Immature natural killer cell (primary cell): ENCODE measurements around the gene DSN1. TPM values are rescaled to one million over a fixed set of nuclear protein-coding genes. Genes with fewer than 3 reads are reported as not detected.

ENCODE experiments used
- DNase-seq, 3 donors: peaks; one replicate each; pipeline ENCODE4 v3.0.0; 2022; ENCODE audit warnings: mixed read lengths in 1 of 3
- H3K27ac Mint-ChIP-seq, 6 donors: one replicate each; pipeline ENCODE4 v1.8.0; 2020; ENCODE audit warnings: mixed read lengths in 6 of 6, mild to moderate bottlenecking in 5 of 6, inconsistent platforms in 4 of 6, moderate library complexity in 3 of 6
- H3K27me3 Mint-ChIP-seq, 3 donors: one replicate each; pipeline ENCODE4 v1.8.0; 2020 to 2021; ENCODE audit warnings: low read depth in 3 of 3, mild to moderate bottlenecking in 3 of 3, mixed read lengths in 3 of 3, moderate library complexity in 3 of 3, inconsistent platforms in 1 of 3
- H3K36me3 Mint-ChIP-seq, 3 donors: one replicate each; pipeline ENCODE4 v1.8.0; 2020; ENCODE audit warnings: mixed read lengths in 3 of 3, inconsistent platforms in 2 of 3, mild to moderate bottlenecking in 2 of 3
- H3K4me1 Mint-ChIP-seq, 2 donors: one replicate each; pipeline ENCODE4 v1.8.0; 2020; ENCODE audit warnings: inconsistent platforms in 2 of 2, mild to moderate bottlenecking in 2 of 2, mixed read lengths in 2 of 2, moderate library complexity in 1 of 2
- H3K4me3 Mint-ChIP-seq, 5 donors: one replicate each; pipeline ENCODE4 v1.8.0; 2020; ENCODE audit warnings: mild to moderate bottlenecking in 5 of 5, mixed read lengths in 5 of 5, inconsistent platforms in 3 of 5, moderate library complexity in 3 of 5
- H3K9me3 Mint-ChIP-seq, 6 donors: one replicate each; pipeline ENCODE4 v1.8.0; 2020; ENCODE audit warnings: mild to moderate bottlenecking in 6 of 6, mixed read lengths in 6 of 6, inconsistent platforms in 4 of 6, moderate library complexity in 3 of 6
- polyA plus RNA-seq, 3 donors: library from polyadenylated mRNA; unstranded; fragments of 300-500 nt; fragmentation: Illumina TruSeq; gene quantifications; one replicate each; pipeline ENCODE4 v1.2.3, GENCODE V29; 2021

Gene DSN1, protein sequence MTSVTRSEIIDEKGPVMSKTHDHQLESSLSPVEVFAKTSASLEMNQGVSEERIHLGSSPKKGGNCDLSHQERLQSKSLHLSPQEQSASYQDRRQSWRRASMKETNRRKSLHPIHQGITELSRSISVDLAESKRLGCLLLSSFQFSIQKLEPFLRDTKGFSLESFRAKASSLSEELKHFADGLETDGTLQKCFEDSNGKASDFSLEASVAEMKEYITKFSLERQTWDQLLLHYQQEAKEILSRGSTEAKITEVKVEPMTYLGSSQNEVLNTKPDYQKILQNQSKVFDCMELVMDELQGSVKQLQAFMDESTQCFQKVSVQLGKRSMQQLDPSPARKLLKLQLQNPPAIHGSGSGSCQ
- polyA plus RNA-seq, result 10 to 100 TPM in 2 of 3 donors, 1 to 10 TPM in 1; 9.5 to 15.8 (median 11.9) TPM

DNA sequence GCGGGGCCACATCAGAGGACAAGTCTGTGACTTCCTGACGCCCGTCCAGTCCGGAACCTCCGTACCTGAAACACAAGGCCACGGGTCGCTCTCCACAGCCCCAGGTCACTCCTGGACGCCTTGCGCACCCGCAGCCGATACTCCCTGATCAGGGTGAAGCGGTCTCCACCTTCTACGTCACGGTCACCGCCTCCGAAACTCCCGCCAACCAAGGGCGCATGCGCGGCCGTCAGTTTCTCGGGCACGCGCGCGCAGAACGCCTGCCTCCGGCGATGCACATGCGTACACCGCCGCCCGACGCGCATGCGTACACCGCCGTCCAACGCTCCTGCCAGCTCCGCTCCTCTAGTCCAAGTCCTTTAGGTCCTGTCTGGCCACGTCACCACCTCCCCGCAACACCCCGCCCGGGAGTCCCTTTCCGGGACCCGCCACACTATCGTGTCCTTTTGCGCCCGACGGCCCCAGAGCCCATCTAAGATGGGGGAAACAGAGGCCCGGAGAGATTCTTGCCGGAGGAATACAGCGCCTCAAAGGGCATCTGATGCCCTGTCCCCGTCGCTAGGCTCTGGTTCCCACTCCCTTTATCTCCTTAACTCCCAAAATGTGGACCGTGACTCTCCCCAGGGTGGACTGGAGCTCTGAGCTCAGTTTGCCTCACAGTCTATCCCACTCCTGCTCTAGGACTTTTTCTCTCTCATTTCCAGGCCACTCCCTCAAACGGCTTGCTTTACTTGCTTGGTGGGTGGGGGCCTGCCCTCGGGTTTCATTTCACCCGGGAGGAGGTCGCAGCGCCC, at the start of gene DSN1:
TSS of gene DSN1 (minus strand) at position 167 of the 794 bp plus-strand sequence. CDS start 2,305 bp downstream, outside the sequence.
- Mint-ChIP-seq H3K27ac (peak within 1 kb of the TSS; percentile 94 to 98 (median 97)), H3K27me3 (peaks cover 7 to 11% (median 9%) of the 10 kb centered on the region in 3 donors), H3K36me3 (no peaks in the 10 kb centered on the region), H3K4me3 (peak within 1 kb of the TSS; percentile 95 to 97 (median 97)), H3K4me1 (peaks cover 17 to 22% of the 10 kb centered on the region in 2 donors), H3K9me3 (no peaks in the 10 kb centered on the region)
- DNase-seq, result peak; percentile 98

- no peaks in the 10 kb centered on the region for H3K9me3 Mint-ChIP-seq
- H3K27ac Mint-ChIP-seq, result no peak overlapping the region
- H3K36me3 Mint-ChIP-seq, result peaks cover 0 to 1% (median 0%) of the 10 kb centered on the region in 3 donors
- DNase-seq, result no peak
- no peaks in the 10 kb centered on the region for H3K27me3 Mint-ChIP-seq
- no peak overlapping the region for H3K4me3 Mint-ChIP-seq
- H3K4me1 Mint-ChIP-seq, result no peaks in the 10 kb centered on the region
Measured at GRCh38 chr20:36823121-36823520, 49.6 kb upstream of the DSN1 start.

GRCh38 chr20:36821964-36822437, 48.4 kb upstream of the DSN1 start:
- Mint-ChIP-seq H3K4me1 (no peaks in the 10 kb centered on the region), H3K9me3 (no peaks in the 10 kb centered on the region)

DNA sequence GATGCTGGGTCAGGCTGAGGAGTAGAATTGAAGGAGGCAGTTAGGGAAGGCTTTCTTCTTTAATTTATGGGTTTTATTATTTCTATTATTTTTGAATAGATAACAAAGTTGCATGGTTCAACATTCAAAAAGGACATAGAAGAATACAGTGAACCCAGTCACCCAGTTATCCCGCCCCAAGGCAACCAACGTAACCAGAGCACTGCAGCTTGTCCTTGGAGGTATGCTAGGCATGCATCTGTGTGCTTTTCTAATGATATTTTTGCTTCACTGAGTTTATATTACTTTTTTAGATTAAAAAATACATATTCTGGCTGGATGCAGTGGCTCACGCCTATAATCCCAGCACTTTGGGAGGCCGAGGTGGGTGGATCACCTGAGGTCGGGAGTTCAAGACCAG, 47.4 kb upstream of the DSN1 start:
- no peaks in the 10 kb centered on the region for H3K27me3 Mint-ChIP-seq
- H3K27ac Mint-ChIP-seq, result no peak overlapping the region
- H3K4me1 Mint-ChIP-seq, result no peaks in the 10 kb centered on the region
- H3K36me3 Mint-ChIP-seq, result peaks cover 0 to 3% (median 0%) of the 10 kb centered on the region in 3 donors
- H3K9me3 Mint-ChIP-seq, result no peaks in the 10 kb centered on the region
- H3K4me3 Mint-ChIP-seq, result no peak overlapping the region
- DNase-seq, result no peak

More at GRCh38 chr20:36821964-36822437, 48.4 kb upstream of the DSN1 start:
- no peak for DNase-seq
- H3K4me3 Mint-ChIP-seq, result no peak overlapping the region
- peaks cover 0 to 3% (median 0%) of the 10 kb centered on the region in 3 donors for H3K36me3 Mint-ChIP-seq
- H3K27ac Mint-ChIP-seq, result no peak overlapping the region
- no peaks in the 10 kb centered on the region for H3K27me3 Mint-ChIP-seq

- DNase-seq, result no peak
- Mint-ChIP-seq H3K36me3 (peaks cover 0 to 3% (median 0%) of the 10 kb centered on the region in 3 donors), H3K4me3 (no peak overlapping the region), H3K9me3 (no peaks in the 10 kb centered on the region), H3K4me1 (no peaks in the 10 kb centered on the region), H3K27me3 (no peaks in the 10 kb centered on the region), H3K27ac (no peak overlapping the region)
Measured at GRCh38 chr20:36820073-36820472, 46.5 kb upstream of the DSN1 start.

DNA sequence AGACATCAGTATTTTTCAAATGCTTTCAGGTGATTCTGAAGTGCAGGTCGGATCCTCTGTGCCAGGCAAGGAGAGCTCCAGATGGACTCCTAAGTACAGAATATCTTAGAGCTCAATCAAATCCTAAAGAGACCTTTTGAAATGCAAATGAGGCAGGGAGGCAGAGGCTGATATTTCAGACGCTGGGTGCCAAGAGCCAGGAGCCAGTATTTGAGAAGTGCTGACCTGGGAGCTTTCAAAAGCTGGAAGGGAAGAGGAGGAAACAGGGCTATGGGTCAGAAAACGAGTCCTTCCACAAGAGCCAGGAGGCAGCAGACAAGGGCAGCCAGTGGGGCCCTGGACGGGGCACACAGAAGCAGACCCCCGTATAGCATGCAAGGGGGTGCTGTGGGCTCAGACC, 46.1 kb upstream of the DSN1 start:
- Mint-ChIP-seq H3K36me3 (peaks cover 0 to 3% (median 0%) of the 10 kb centered on the region in 3 donors), H3K4me3 (no peak overlapping the region), H3K9me3 (no peaks in the 10 kb centered on the region), H3K27ac (peak overlapping the region in 1 of 6 donors; percentile 23), H3K4me1 (no peaks in the 10 kb centered on the region), H3K27me3 (no peaks in the 10 kb centered on the region)
- DNase-seq, result no peak

DNA sequence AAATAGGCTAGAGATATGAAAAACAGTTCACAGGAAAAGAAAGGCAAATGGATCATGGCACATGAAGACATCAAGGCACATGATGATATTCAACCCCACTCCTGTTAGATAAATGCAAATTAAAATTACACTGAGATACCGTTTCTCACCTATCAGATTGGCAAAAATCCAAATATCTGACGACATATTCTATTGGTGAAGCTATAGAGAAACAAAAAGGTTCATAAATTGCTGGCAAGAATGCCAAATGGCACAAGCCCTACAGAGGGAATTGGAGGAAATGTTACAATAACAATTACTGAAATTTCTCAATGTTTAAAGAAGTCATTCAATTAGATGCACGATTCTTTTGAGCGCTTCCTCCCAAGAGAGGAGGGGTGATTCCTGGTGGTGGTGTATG, 45.3 kb upstream of the DSN1 start:
- H3K4me1 Mint-ChIP-seq, result no peaks in the 10 kb centered on the region

GRCh38 chr20:36818185-36818584, 44.6 kb upstream of the DSN1 start:
- Mint-ChIP-seq H3K27me3 (no peaks in the 10 kb centered on the region), H3K4me1 (no peaks in the 10 kb centered on the region), H3K27ac (no peak overlapping the region), H3K4me3 (no peak overlapping the region), H3K9me3 (no peaks in the 10 kb centered on the region), H3K36me3 (peaks cover 0 to 7% (median 4%) of the 10 kb centered on the region in 3 donors)
- no peak for DNase-seq

More for the DNA sequence above, 45.3 kb upstream of the DSN1 start:
- Mint-ChIP-seq H3K27ac (no peak overlapping the region), H3K4me3 (no peak overlapping the region), H3K9me3 (no peaks in the 10 kb centered on the region), H3K36me3 (peaks cover 0 to 5% (median 1%) of the 10 kb centered on the region in 3 donors), H3K27me3 (no peaks in the 10 kb centered on the region)
- DNase-seq, result no peak

GRCh38 chr20:36817496-36817895, 43.9 kb upstream of the DSN1 start:
- Mint-ChIP-seq H3K4me3 (no peak overlapping the region), H3K4me1 (no peaks in the 10 kb centered on the region), H3K9me3 (no peaks in the 10 kb centered on the region), H3K27ac (no peak overlapping the region), H3K27me3 (no peaks in the 10 kb centered on the region), H3K36me3 (peaks cover 0 to 7% (median 4%) of the 10 kb centered on the region in 3 donors)
- DNase-seq, result no peak

DNA sequence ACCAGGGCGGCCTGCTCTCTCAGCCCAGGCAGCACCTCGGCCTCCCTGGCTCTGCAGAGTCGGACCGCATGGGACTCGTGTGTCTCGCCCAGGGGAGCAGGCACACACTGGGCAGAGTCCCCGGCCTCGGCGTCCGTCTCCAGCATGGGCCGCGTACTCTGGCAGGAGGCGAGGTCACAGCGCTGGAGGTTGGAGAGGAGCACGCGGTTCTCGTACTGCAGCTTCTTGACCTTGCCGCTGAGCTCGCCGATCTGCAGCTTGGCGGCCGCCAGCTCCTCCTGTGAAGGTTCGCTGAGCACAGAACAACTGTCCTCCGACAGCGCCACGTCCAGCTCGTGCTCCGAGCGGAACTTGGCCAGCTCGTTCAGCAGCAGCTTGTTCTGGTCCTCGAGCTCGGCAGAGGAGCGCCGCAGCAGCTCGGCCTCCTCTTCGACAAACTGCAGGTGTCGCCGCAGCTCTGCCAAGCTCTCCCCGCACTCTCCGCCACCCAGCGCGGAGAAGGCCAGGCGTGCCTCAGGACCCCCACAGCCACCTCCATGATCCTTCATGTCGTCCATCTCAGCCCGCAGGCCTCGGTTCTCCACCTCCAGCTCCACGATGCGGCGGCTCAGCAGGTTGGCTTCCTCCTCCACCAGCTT, 42.0 kb upstream of the DSN1 start:
- Mint-ChIP-seq H3K27ac (no peak overlapping the region), H3K36me3 (peaks cover 0 to 7% (median 4%) of the 10 kb centered on the region in 3 donors), H3K4me3 (no peak overlapping the region), H3K4me1 (no peaks in the 10 kb centered on the region), H3K9me3 (no peaks in the 10 kb centered on the region), H3K27me3 (no peaks in the 10 kb centered on the region)
- no peak for DNase-seq

- H3K27me3 Mint-ChIP-seq, result no peaks in the 10 kb centered on the region
- DNase-seq, result no peak
- H3K4me1 Mint-ChIP-seq, result no peaks in the 10 kb centered on the region
- peaks cover 0 to 4% (median 4%) of the 10 kb centered on the region in 3 donors for H3K36me3 Mint-ChIP-seq
- no peaks in the 10 kb centered on the region for H3K9me3 Mint-ChIP-seq
- H3K4me3 Mint-ChIP-seq, result no peak overlapping the region
- no peak overlapping the region for H3K27ac Mint-ChIP-seq
Measured at GRCh38 chr20:36812594-36813463, 39.3 kb upstream of the DSN1 start.

GRCh38 chr20:36808317-36809257, 35.0 kb upstream of the DSN1 start:
- peak; percentile 47 to 59 (median 53) for DNase-seq
- no peak overlapping the region for H3K27ac Mint-ChIP-seq
- H3K27me3 Mint-ChIP-seq, result peaks cover 0 to 2% (median 0%) of the 10 kb centered on the region in 3 donors
- no peaks in the 10 kb centered on the region for H3K4me1 Mint-ChIP-seq
- H3K9me3 Mint-ChIP-seq, result no peaks in the 10 kb centered on the region
- no peak overlapping the region for H3K4me3 Mint-ChIP-seq
- H3K36me3 Mint-ChIP-seq, result peaks cover 0 to 6% (median 0%) of the 10 kb centered on the region in 3 donors
